ENCODE data around the gene CEP104. TPM values are rescaled to one million over a fixed set of nuclear protein-coding genes. Genes with fewer than 3 reads are reported as not detected.

Gene CEP104
- 10 to 100 TPM; 33.6 to 35.5 TPM for total RNA-seq

- POLR2A ChIA-PET: interaction anchor here (1.1 to 1.7 kb wide), 2 partner anchors 43 to 61 kb away, joined by 4 read pairs; partner anchors contain the start of genes C1orf174 and LRRC47
- H3K4me3 Mint-ChIP-seq: peak within 1 kb of the TSS; percentile 95
- H3K27me3 Mint-ChIP-seq: no peaks in the 10 kb centered on the region
- H3K9me3 Mint-ChIP-seq (ENCODE audit: low read depth): no peaks in the 10 kb centered on the region
- intact Hi-C loops (cut with DNase I, micrococcal nuclease): loop anchor here (1.0 to 10.0 kb wide), 9 partner anchors 34 to 1465 kb away; partner anchors contain the start of genes C1orf174 (in 2 of the 2), LRRC47 (in 2 of the 2), SMIM1 (in 2 of the 2) and MORN1 (in 1 of the 2)
- H3K36me3 Mint-ChIP-seq (ENCODE audit: low read depth): peaks cover 5% of the 10 kb centered on the region
- CTCF ChIA-PET: interaction anchor here (0.8 to 1.0 kb wide), 2 partner anchors 16 to 637 kb away, joined by 3 read pairs; no protein-coding TSS in a partner anchor
- peak within 1 kb of the TSS; percentile 90 for H3K27ac Mint-ChIP-seq
- peak; percentile 97 for DNase-seq
- H3K4me1 Mint-ChIP-seq: peaks cover 31% of the 10 kb centered on the region
- ATAC-seq: peak; percentile 99
These were observed at the start of gene CEP104, which contains the start of gene DFFB for GRCh38 chr1:3856923-3857790. Gene CEP104, minus strand, starts transcription at chr1:3857211. Its CDS starts 4,804 bp downstream, at chr1:3852407. Gene DFFB, plus strand, starts transcription at chr1:3857476. Its CDS starts 128 bp downstream, at chr1:3857604.

GRCh38 chr1:3906672-3907020, 49.6 kb upstream of the CEP104 start:
- ChIA-PET CTCF (interaction anchor here (1.1 kb wide), 1 partner anchor 13 kb away, joined by 3 read pairs; no protein-coding TSS in a partner anchor), POLR2A (no interaction called here)
- intact Hi-C loops (cut with DNase I, micrococcal nuclease): no loop called here

GRCh38 chr1:3905953-3906671, 49.1 kb upstream of the CEP104 start:
- DNase-seq (no peak), ATAC-seq (no peak)
- POLR2A ChIA-PET: no interaction called here
- Mint-ChIP-seq H3K4me3 (no peak overlapping the region), H3K9me3 (ENCODE audit: low read depth) (no peaks in the 10 kb centered on the region), H3K36me3 (ENCODE audit: low read depth) (no peaks in the 10 kb centered on the region), H3K27ac (no peak overlapping the region), H3K4me1 (peaks cover 28% of the 10 kb centered on the region), H3K27me3 (no peaks in the 10 kb centered on the region)
- CTCF ChIA-PET: no interaction called here
- intact Hi-C loops (cut with DNase I, micrococcal nuclease): no loop called here

More at GRCh38 chr1:3906672-3907020, 49.6 kb upstream of the CEP104 start:
- Mint-ChIP-seq H3K4me3 (no peak overlapping the region), H3K9me3 (ENCODE audit: low read depth) (no peaks in the 10 kb centered on the region), H3K27me3 (no peaks in the 10 kb centered on the region), H3K27ac (no peak overlapping the region), H3K36me3 (ENCODE audit: low read depth) (no peaks in the 10 kb centered on the region), H3K4me1 (peaks cover 26% of the 10 kb centered on the region)
- no peak for ATAC-seq
- DNase-seq: no peak

- DNase-seq (no peak), ATAC-seq (no peak)
- Mint-ChIP-seq H3K4me3 (no peak overlapping the region), H3K4me1 (peaks cover 26% of the 10 kb centered on the region), H3K36me3 (ENCODE audit: low read depth) (no peaks in the 10 kb centered on the region), H3K9me3 (ENCODE audit: low read depth) (no peaks in the 10 kb centered on the region), H3K27me3 (no peaks in the 10 kb centered on the region), H3K27ac (no peak overlapping the region)
- intact Hi-C loops (cut with DNase I, micrococcal nuclease): no loop called here
- POLR2A ChIA-PET: no interaction called here
- CTCF ChIA-PET: interaction anchor here (0.8 kb wide), 1 partner anchor 193 kb away, joined by 3 read pairs; no protein-coding TSS in a partner anchor
These were observed 48.4 kb upstream of the CEP104 start for GRCh38 chr1:3905266-3905952.

- CTCF ChIA-PET: interaction anchor here (0.8 kb wide), 1 partner anchor 193 kb away, joined by 3 read pairs; no protein-coding TSS in a partner anchor
- peaks cover 26% of the 10 kb centered on the region for H3K4me1 Mint-ChIP-seq
- intact Hi-C loops (cut with DNase I, micrococcal nuclease): no loop called here
These were observed 47.8 kb upstream of the CEP104 start for GRCh38 chr1:3904843-3905185.

GRCh38 chr1:3904006-3904842, 47.2 kb upstream of the CEP104 start:
- DNase-seq (no peak), ATAC-seq (no peak)
- Mint-ChIP-seq H3K4me3 (no peak overlapping the region), H3K4me1 (peaks cover 26% of the 10 kb centered on the region), H3K27me3 (no peaks in the 10 kb centered on the region), H3K27ac (peak overlapping the region; percentile 98), H3K9me3 (ENCODE audit: low read depth) (no peaks in the 10 kb centered on the region), H3K36me3 (ENCODE audit: low read depth) (peaks cover 1% of the 10 kb centered on the region)
- POLR2A ChIA-PET: no interaction called here
- intact Hi-C loops (cut with DNase I, micrococcal nuclease): no loop called here
- CTCF ChIA-PET: interaction anchor here (0.7 kb wide), 1 partner anchor 10 kb away, joined by 3 read pairs; no protein-coding TSS in a partner anchor

More at GRCh38 chr1:3904843-3905185, 47.8 kb upstream of the CEP104 start:
- POLR2A ChIA-PET: no interaction called here
- Mint-ChIP-seq H3K27ac (no peak overlapping the region), H3K9me3 (ENCODE audit: low read depth) (no peaks in the 10 kb centered on the region), H3K27me3 (no peaks in the 10 kb centered on the region), H3K4me3 (no peak overlapping the region), H3K36me3 (ENCODE audit: low read depth) (peaks cover 1% of the 10 kb centered on the region)
- DNase-seq: no peak
- no peak for ATAC-seq

GRCh38 chr1:3903141-3904005, 46.4 kb upstream of the CEP104 start:
- Mint-ChIP-seq H3K27ac (peak overlapping the region; percentile 98), H3K4me1 (peaks cover 33% of the 10 kb centered on the region), H3K4me3 (peak overlapping the region; percentile 87), H3K27me3 (no peaks in the 10 kb centered on the region), H3K36me3 (ENCODE audit: low read depth) (peaks cover 9% of the 10 kb centered on the region), H3K9me3 (ENCODE audit: low read depth) (peaks cover under 1% of the 10 kb centered on the region)
- no peak for ATAC-seq
- intact Hi-C loops (cut with DNase I, micrococcal nuclease): no loop called here
- ChIA-PET CTCF (interaction anchor here (0.5 to 1.1 kb wide), 3 partner anchors 10 to 939 kb away, joined by 3 to 4 read pairs (median 3); no protein-coding TSS in a partner anchor), POLR2A (no interaction called here)
- DNase-seq: no peak

- ATAC-seq: peak; percentile 14
- H3K27ac Mint-ChIP-seq: peak overlapping the region; percentile 98
These were observed 45.6 kb upstream of the CEP104 start for GRCh38 chr1:3902571-3903091.

GRCh38 chr1:3902111-3902511, 45.1 kb upstream of the CEP104 start:
- POLR2A ChIA-PET: no interaction called here
- intact Hi-C loops (cut with DNase I, micrococcal nuclease): no loop called here
- Mint-ChIP-seq H3K27me3 (no peaks in the 10 kb centered on the region), H3K9me3 (ENCODE audit: low read depth) (peaks cover 10% of the 10 kb centered on the region), H3K36me3 (ENCODE audit: low read depth) (peaks cover 21% of the 10 kb centered on the region), H3K27ac (peak overlapping the region; percentile 98), H3K4me1 (peaks cover 41% of the 10 kb centered on the region), H3K4me3 (peak overlapping the region; percentile 87)
- CTCF ChIA-PET: no interaction called here
- peak; percentile 53 for DNase-seq
- no peak for ATAC-seq

More at GRCh38 chr1:3902571-3903091, 45.6 kb upstream of the CEP104 start:
- Mint-ChIP-seq H3K9me3 (ENCODE audit: low read depth) (peaks cover 8% of the 10 kb centered on the region), H3K4me3 (peak overlapping the region; percentile 87), H3K36me3 (ENCODE audit: low read depth) (peaks cover 16% of the 10 kb centered on the region), H3K27me3 (no peaks in the 10 kb centered on the region), H3K4me1 (peaks cover 38% of the 10 kb centered on the region)
- ChIA-PET CTCF (interaction anchor here (1.1 kb wide), 1 partner anchor 12 kb away, joined by 3 read pairs; no protein-coding TSS in a partner anchor), POLR2A (no interaction called here)
- intact Hi-C loops (cut with DNase I, micrococcal nuclease): no loop called here
- peak; percentile 57 for DNase-seq

Data from activated CD4-positive, alpha-beta T cell treated with anti-CD3 and anti-CD28 coated beads for 36 hours (primary cell).